Transverse colon (tissue), 4 donors: ENCODE measurements around the gene GMPPB.

Experiments used
- CTCF ChIP-seq, 5 experiments: fragments of 200-600 bp in 3 of 5; fragments of 450-650 bp in 2 of 5; sonication (generic) in 3 of 5; IDR thresholded peaks; 1 replicate in 2 of 5; 2 replicates in 3 of 5; pipeline ENCODE4 v1.5.1; 2016 to 2017; ENCODE audit warnings: antibody characterized with exemption in 5 of 5, inconsistent platforms in 3 of 5, mild to moderate bottlenecking in 2 of 5, moderate library complexity in 1 of 5
- EP300 ChIP-seq: sonication (generic); formaldehyde crosslinking; IDR thresholded peaks from one replicate; pipeline ENCODE4 v1.6.1; 2017; ENCODE audit warnings: antibody characterized with exemption, low read depth
- POLR2A ChIP-seq: fragments of 450-650 bp; IDR thresholded peaks from one replicate; pipeline ENCODE4 v1.6.1; 2016; ENCODE audit warnings: antibody characterized with exemption, mild to moderate bottlenecking, moderate library complexity
- POLR2AphosphoS5 ChIP-seq, 3 donors: sonication (generic); formaldehyde crosslinking; IDR thresholded peaks; one replicate each; pipeline ENCODE4 v1.6.1; 2016; ENCODE audit warnings: antibody characterized with exemption in 3 of 3

GRCh38 chr3:49714728-49715550 is 8.8 kb downstream of the GMPPB start:
- TF ChIP-seq POLR2AphosphoS5 (IDR thresholded peaks at IDR 0.05): no peak
- TF ChIP-seq POLR2A: no peak
- TF ChIP-seq CTCF (IDR thresholded peaks at IDR 0.05): no peak
- TF ChIP-seq EP300: no peak
